ENCODE measurements around the gene KRIT1.

GRCh38 chr7:92158660-92159575 lies 86.8 kb downstream of the KRIT1 start:
- TF ChIP-seq POLR2AphosphoS5 (IDR thresholded peaks at IDR 0.05), result no peak
- no peak for TF ChIP-seq CTCF (IDR thresholded peaks at IDR 0.05 in 8 of 11, conservative IDR thresholded peaks at IDR 0.05 in 3 of 11)

Data from spleen (tissue), 7 donors.